Endodermal cell (in vitro differentiated cells): ENCODE measurements around the gene PPP1CB. TPM values are rescaled to one million over a fixed set of nuclear protein-coding genes. Genes with fewer than 3 reads are reported as not detected.
A peak's percentile ranks its signal among the peaks of the same experiment; 100 is the strongest.

Experiments
- DNase-seq: peaks from one replicate; pipeline ENCODE4 v3.0.0-alpha.2; 2017
- H3K27ac ChIP-seq: 2 replicates; pipeline ENCODE4 v1.5.1; 2013; ENCODE audit warnings: mild to moderate bottlenecking, low read depth, low read length, moderate library complexity
- H3K27me3 ChIP-seq: 2 replicates; pipeline ENCODE4 v1.6.1; 2013; ENCODE audit warnings: mild to moderate bottlenecking, low read length, moderate library complexity; ENCODE audit not compliant: insufficient read depth, control insufficient read depth, poor library complexity, severe bottlenecking
- H3K36me3 ChIP-seq: 2 replicates; pipeline ENCODE4 v1.7.0; 2013; ENCODE audit warnings: mild to moderate bottlenecking, low read length, moderate library complexity; ENCODE audit not compliant: control insufficient read depth, insufficient read depth
- H3K4me1 ChIP-seq: one replicate; pipeline ENCODE4 v1.7.0; 2013; ENCODE audit warnings: low read length; ENCODE audit not compliant: control insufficient read depth, insufficient read depth
- H3K4me3 ChIP-seq: 2 replicates; pipeline ENCODE4 v1.5.1; 2013; ENCODE audit warnings: mild to moderate bottlenecking, low read length, moderate library complexity
- H3K9ac ChIP-seq: 2 replicates; pipeline ENCODE4 v1.6.1; 2013; ENCODE audit warnings: mild to moderate bottlenecking, low read length, moderate library complexity; ENCODE audit not compliant: poor library complexity, severe bottlenecking; ENCODE audit errors: extremely low read depth
- H3K9me3 ChIP-seq: 2 replicates; pipeline ENCODE4 v1.6.1; 2013; ENCODE audit warnings: mild to moderate bottlenecking, low read length, moderate library complexity; ENCODE audit not compliant: control insufficient read depth
- H3K27ac Mint-ChIP-seq: 2 replicates; pipeline ENCODE4 v1.8.0; 2020; ENCODE audit warnings: mixed read lengths
- H3K27me3 Mint-ChIP-seq: 2 replicates; pipeline ENCODE4 v1.8.0; 2021; ENCODE audit warnings: mild to moderate bottlenecking, mixed read lengths; ENCODE audit not compliant: insufficient read depth
- H3K36me3 Mint-ChIP-seq: 2 replicates; pipeline ENCODE4 v1.8.0; 2020; ENCODE audit warnings: low read depth, mixed read lengths
- H3K4me1 Mint-ChIP-seq: 2 replicates; pipeline ENCODE4 v1.8.0; 2020; ENCODE audit warnings: mixed read lengths
- H3K4me3 Mint-ChIP-seq: 2 replicates; pipeline ENCODE4 v1.8.0; 2020; ENCODE audit warnings: mild to moderate bottlenecking, moderate library complexity, mixed read lengths
- H3K9me3 Mint-ChIP-seq: 2 replicates; pipeline ENCODE4 v1.8.0; 2020; ENCODE audit warnings: mild to moderate bottlenecking, mixed read lengths
- WGBS, 2 experiments: methylation state at CpG; one replicate each; pipeline versions ENCODE4 v1.1.5 to v1.1.7; 2013; ENCODE audit warnings: missing lambda C conversion rate in 2 of 2, mixed read lengths in 1 of 2; ENCODE audit not compliant: insufficient coverage in 1 of 2, insufficient read length in 1 of 2; 5-methylcytosine and 5-hydroxymethylcytosine counted together
- long read RNA-seq, 4 experiments: library from polyadenylated mRNA in 2 of 4; library from RNA in 1 of 4; library from capped mRNA in 1 of 4; stranded (forward) in 3 of 4; unstranded in 1 of 4; transcript quantifications; one replicate each; pipeline ENCODE4 v2.0.0, GENCODE V29; 2020 to 2021; ENCODE audit warnings: inconsistent platforms in 1 of 4
- polyA plus RNA-seq, 2 experiments: library from polyadenylated mRNA; stranded (reverse); fragments of 50-300 nt; gene quantifications; one replicate each; pipeline ENCODE4 v1.2.3, GENCODE V29; 2013
- total RNA-seq, 2 donors: library from RNA; stranded (reverse); fragmentation: NEBNext Ultra II Directional in 1 of 2; extraction: Animal tissue kit (Norgen Biotek cat#: 25700) in 1 of 2; gene quantifications; 2 replicates in 1 of 2; 3 replicates in 1 of 2; pipeline ENCODE4 v1.2.1, GENCODE V29; 2021
- TF ChIP-seq, protein P1 (sequence below): fragments of 200-600 bp; sonication (generic); conservative IDR thresholded peaks from 2 replicates; pipeline ENCODE4 v1.5.0; 2021; ENCODE audit warnings: antibody characterized with exemption, mild to moderate bottlenecking

PPP1CB gene
- 100 to 1,000 TPM; 175 to 201 TPM for total RNA-seq
- polyA plus RNA-seq (2013, experiment 1 of 2): 107 TPM
- 113 TPM for polyA plus RNA-seq (2013, experiment 2 of 2)
- long read RNA-seq, experiment 1, full-length matches to known transcripts: 16 of 44 reads
- long read RNA-seq, experiment 1, partial matches to known transcripts: 24 of 44 reads
- long read RNA-seq, experiment 1, other reads (novel, unspliced or antisense): 4 of 44 reads
- long read RNA-seq, experiment 2, full-length matches to known transcripts: 185 of 240 reads
- long read RNA-seq, experiment 2, partial matches to known transcripts: 34 of 240 reads
- long read RNA-seq, experiment 2, other reads (novel, unspliced or antisense): 21 of 240 reads
- long read RNA-seq, experiment 3, full-length matches to known transcripts: 415 of 502 reads
- long read RNA-seq, experiment 3, partial matches to known transcripts: 23 of 502 reads
- long read RNA-seq, experiment 3, other reads (novel, unspliced or antisense): 64 of 502 reads
- long read RNA-seq, experiment 4, full-length matches to known transcripts: 14 of 22 reads
- long read RNA-seq, experiment 4, partial matches to known transcripts: 4 of 22 reads
- long read RNA-seq, experiment 4, other reads (novel, unspliced or antisense): 4 of 22 reads

GRCh38 chr2:28751252-28751955 is at the start of gene PPP1CB:
Gene PPP1CB (plus strand): TSS chr2:28751830. CDS start chr2:28752125, 295 bp downstream.
- H3K9ac ChIP-seq: peak within 1 kb of the TSS; percentile 84
- Mint-ChIP-seq H3K36me3 (peaks cover 5% of the 10 kb centered on the region), H3K27me3 (no peaks in the 10 kb centered on the region), H3K4me1 (peaks cover 30% of the 10 kb centered on the region), H3K9me3 (peaks cover 5% of the 10 kb centered on the region), H3K4me3 (peak within 1 kb of the TSS; percentile 86), H3K27ac (peak within 1 kb of the TSS; percentile 98)
- no peaks in the 10 kb centered on the region for H3K27me3 ChIP-seq
- H3K4me3 ChIP-seq: peak within 1 kb of the TSS; percentile 91
- peak; percentile 95 for DNase-seq
- no peaks in the 10 kb centered on the region for H3K9me3 ChIP-seq
- H3K36me3 ChIP-seq: no peaks in the 10 kb centered on the region
- TF ChIP-seq, protein P1, sequence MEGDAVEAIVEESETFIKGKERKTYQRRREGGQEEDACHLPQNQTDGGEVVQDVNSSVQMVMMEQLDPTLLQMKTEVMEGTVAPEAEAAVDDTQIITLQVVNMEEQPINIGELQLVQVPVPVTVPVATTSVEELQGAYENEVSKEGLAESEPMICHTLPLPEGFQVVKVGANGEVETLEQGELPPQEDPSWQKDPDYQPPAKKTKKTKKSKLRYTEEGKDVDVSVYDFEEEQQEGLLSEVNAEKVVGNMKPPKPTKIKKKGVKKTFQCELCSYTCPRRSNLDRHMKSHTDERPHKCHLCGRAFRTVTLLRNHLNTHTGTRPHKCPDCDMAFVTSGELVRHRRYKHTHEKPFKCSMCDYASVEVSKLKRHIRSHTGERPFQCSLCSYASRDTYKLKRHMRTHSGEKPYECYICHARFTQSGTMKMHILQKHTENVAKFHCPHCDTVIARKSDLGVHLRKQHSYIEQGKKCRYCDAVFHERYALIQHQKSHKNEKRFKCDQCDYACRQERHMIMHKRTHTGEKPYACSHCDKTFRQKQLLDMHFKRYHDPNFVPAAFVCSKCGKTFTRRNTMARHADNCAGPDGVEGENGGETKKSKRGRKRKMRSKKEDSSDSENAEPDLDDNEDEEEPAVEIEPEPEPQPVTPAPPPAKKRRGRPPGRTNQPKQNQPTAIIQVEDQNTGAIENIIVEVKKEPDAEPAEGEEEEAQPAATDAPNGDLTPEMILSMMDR: peak; percentile 38
- peak within 1 kb of the TSS; percentile 95 for H3K27ac ChIP-seq
- WGBS, 2 experiments: 1 to 5% methylated on average over 18 to 81 of the region's 81 CpGs
- peaks cover 13% of the 10 kb centered on the region for H3K4me1 ChIP-seq

DNA sequence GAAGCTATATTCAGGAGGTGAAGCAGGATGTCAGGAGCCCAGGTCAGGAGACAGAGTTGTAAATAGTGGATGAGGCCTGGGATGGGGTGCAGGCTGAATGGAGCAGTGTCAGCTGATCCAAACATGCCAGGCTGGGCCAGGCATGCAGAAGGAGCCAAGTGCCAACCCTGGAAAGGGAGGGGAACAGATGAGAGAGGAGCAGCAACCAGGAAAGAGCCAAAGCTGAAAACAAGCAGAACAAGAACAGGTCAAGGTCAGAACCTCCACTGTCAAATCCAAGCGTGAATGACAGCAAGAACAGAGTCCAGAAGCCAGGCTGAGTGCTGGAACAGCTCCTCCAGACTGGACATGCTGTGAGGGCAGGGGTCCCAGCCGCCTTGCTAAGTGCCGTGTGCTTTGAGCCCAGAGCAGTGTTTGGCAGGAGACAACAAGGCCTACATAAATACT is 49.2 kb upstream of the PPP1CB start:
- no peaks in the 10 kb centered on the region for H3K4me1 ChIP-seq
- Mint-ChIP-seq H3K27me3 (peaks cover 3% of the 10 kb centered on the region), H3K27ac (no peak overlapping the region), H3K36me3 (no peaks in the 10 kb centered on the region), H3K4me3 (no peak overlapping the region), H3K9me3 (peaks cover 17% of the 10 kb centered on the region), H3K4me1 (peaks cover 1% of the 10 kb centered on the region)
- peaks cover 6% of the 10 kb centered on the region for H3K9me3 ChIP-seq
- no peaks in the 10 kb centered on the region for H3K27me3 ChIP-seq
- WGBS, 2 experiments: 87 to 89% methylated on average over 3 of the region's 3 CpGs
- H3K36me3 ChIP-seq: no peaks in the 10 kb centered on the region
- H3K9ac ChIP-seq: no peak overlapping the region
- H3K27ac ChIP-seq: no peak overlapping the region
- TF ChIP-seq, protein P1: no peak
- no peak overlapping the region for H3K4me3 ChIP-seq
- DNase-seq: no peak

DNA sequence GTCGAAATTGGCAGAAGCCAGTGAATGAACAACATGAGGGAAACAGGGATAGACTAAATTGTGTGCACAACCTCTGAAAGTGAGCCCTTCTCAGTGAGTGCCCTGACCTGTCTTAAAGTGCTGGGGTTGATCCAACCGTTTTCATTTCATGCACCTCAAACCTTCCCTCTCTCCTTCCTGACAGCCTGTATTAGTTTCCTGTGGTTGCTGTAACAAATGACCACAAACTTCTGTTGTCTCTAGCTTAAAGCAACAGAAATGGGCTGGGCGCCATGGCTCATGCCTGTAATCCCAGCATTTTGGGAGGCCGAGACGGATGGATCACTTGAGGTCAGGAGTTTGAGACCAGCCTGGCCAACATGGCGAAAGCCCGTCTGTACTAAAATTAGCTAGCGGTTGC is 48.8 kb upstream of the PPP1CB start:
- no peak overlapping the region for H3K27ac Mint-ChIP-seq
- DNase-seq: no peak
- no peak overlapping the region for H3K9ac ChIP-seq
- 88 to 90% methylated on average over 8 of the region's 8 CpGs for WGBS, 2 experiments
- no peaks in the 10 kb centered on the region for H3K36me3 ChIP-seq
- no peak overlapping the region for H3K4me3 Mint-ChIP-seq
- H3K27me3 ChIP-seq: no peaks in the 10 kb centered on the region
- H3K9me3 Mint-ChIP-seq: peaks cover 17% of the 10 kb centered on the region
- H3K4me3 ChIP-seq: no peak overlapping the region
- H3K4me1 ChIP-seq: no peaks in the 10 kb centered on the region
- H3K4me1 Mint-ChIP-seq: no peaks in the 10 kb centered on the region
- H3K9me3 ChIP-seq: peaks cover 6% of the 10 kb centered on the region
- H3K27ac ChIP-seq: no peak overlapping the region
- TF ChIP-seq, protein P1: no peak
- H3K36me3 Mint-ChIP-seq: no peaks in the 10 kb centered on the region
- peaks cover 3% of the 10 kb centered on the region for H3K27me3 Mint-ChIP-seq
